ENCODE results near the gene FOXP1. TPM values are rescaled to one million over a fixed set of nuclear protein-coding genes. Genes with fewer than 3 reads are reported as not detected.

The FOXP1 gene
- total and polyA plus RNA-seq, 2 of the 13 experiments (the other 11 are each of a cell fraction or from before 2014, with no cell fraction given): 40.4 to 59.0 TPM

GRCh38 chr3:71559578-71560162 lies 23.9 kb downstream of the FOXP1 start (continued):
- TF ChIP-seq, protein P1, sequence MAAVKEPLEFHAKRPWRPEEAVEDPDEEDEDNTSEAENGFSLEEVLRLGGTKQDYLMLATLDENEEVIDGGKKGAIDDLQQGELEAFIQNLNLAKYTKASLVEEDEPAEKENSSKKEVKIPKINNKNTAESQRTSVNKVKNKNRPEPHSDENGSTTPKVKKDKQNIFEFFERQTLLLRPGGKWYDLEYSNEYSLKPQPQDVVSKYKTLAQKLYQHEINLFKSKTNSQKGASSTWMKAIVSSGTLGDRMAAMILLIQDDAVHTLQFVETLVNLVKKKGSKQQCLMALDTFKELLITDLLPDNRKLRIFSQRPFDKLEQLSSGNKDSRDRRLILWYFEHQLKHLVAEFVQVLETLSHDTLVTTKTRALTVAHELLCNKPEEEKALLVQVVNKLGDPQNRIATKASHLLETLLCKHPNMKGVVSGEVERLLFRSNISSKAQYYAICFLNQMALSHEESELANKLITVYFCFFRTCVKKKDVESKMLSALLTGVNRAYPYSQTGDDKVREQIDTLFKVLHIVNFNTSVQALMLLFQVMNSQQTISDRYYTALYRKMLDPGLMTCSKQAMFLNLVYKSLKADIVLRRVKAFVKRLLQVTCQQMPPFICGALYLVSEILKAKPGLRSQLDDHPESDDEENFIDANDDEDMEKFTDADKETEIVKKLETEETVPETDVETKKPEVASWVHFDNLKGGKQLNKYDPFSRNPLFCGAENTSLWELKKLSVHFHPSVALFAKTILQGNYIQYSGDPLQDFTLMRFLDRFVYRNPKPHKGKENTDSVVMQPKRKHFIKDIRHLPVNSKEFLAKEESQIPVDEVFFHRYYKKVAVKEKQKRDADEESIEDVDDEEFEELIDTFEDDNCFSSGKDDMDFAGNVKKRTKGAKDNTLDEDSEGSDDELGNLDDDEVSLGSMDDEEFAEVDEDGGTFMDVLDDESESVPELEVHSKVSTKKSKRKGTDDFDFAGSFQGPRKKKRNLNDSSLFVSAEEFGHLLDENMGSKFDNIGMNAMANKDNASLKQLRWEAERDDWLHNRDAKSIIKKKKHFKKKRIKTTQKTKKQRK (IDR thresholded peaks at IDR 0.05; ENCODE audit: low read length): no peak
- TF ChIP-seq, protein P2, sequence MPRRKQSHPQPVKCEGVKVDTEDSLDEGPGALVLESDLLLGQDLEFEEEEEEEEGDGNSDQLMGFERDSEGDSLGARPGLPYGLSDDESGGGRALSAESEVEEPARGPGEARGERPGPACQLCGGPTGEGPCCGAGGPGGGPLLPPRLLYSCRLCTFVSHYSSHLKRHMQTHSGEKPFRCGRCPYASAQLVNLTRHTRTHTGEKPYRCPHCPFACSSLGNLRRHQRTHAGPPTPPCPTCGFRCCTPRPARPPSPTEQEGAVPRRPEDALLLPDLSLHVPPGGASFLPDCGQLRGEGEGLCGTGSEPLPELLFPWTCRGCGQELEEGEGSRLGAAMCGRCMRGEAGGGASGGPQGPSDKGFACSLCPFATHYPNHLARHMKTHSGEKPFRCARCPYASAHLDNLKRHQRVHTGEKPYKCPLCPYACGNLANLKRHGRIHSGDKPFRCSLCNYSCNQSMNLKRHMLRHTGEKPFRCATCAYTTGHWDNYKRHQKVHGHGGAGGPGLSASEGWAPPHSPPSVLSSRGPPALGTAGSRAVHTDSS (CRISPR knock-in tag; conservative IDR thresholded peaks at IDR 0.05): no peak
- no peak for TF ChIP-seq ZNF709 (CRISPR knock-in tag; IDR thresholded peaks at IDR 0.05)
- TF ChIP-seq ZNF782 (CRISPR knock-in tag; IDR thresholded peaks at IDR 0.05; ENCODE audit: borderline replicate concordance): no peak
- no peak for TF ChIP-seq REPIN1 (CRISPR knock-in tag; IDR thresholded peaks at IDR 0.05; ENCODE audit: borderline replicate concordance, low read depth)
- no peak for TF ChIP-seq ZNF768 (CRISPR knock-in tag; IDR thresholded peaks at IDR 0.05)
- no peak for TF ChIP-seq EHMT2 (IDR thresholded peaks at IDR 0.05; ENCODE audit: borderline replicate concordance, low read depth, low read length)
- no peak for TF ChIP-seq ZNF780A (CRISPR knock-in tag; IDR thresholded peaks at IDR 0.05)
- no peak for TF ChIP-seq MAF1 (CRISPR knock-in tag; IDR thresholded peaks at IDR 0.05; ENCODE audit: borderline replicate concordance)
- TF ChIP-seq, protein P3, sequence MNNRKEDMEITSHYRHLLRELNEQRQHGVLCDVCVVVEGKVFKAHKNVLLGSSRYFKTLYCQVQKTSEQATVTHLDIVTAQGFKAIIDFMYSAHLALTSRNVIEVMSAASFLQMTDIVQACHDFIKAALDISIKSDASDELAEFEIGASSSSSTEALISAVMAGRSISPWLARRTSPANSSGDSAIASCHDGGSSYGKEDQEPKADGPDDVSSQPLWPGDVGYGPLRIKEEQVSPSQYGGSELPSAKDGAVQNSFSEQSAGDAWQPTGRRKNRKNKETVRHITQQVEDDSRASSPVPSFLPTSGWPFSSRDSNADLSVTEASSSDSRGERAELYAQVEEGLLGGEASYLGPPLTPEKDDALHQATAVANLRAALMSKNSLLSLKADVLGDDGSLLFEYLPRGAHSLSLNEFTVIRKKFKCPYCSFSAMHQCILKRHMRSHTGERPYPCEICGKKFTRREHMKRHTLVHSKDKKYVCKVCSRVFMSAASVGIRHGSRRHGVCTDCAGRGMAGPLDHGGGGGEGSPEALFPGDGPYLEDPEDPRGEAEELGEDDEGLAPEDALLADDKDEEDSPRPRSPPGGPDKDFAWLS (CRISPR knock-in tag; IDR thresholded peaks at IDR 0.05; ENCODE audit: borderline replicate concordance): no peak
- TF ChIP-seq RNF2 (conservative IDR thresholded peaks at IDR 0.05; ENCODE audit: low read depth): no peak
- TF ChIP-seq RFXANK (CRISPR knock-in tag; IDR thresholded peaks at IDR 0.05): no peak
- TF ChIP-seq KDM4B (CRISPR knock-in tag; IDR thresholded peaks at IDR 0.05): no peak
- TF ChIP-seq ZNF383 (CRISPR knock-in tag; IDR thresholded peaks at IDR 0.05; ENCODE audit: borderline replicate concordance): no peak
- no peak for TF ChIP-seq SP1 (IDR thresholded peaks at IDR 0.05)
- TF ChIP-seq SP1 (CRISPR knock-in tag; IDR thresholded peaks at IDR 0.05): no peak
- TF ChIP-seq HNRNPK (IDR thresholded peaks at IDR 0.05; ENCODE audit: low read depth, low read length, poor library complexity, severe bottlenecking): no peak
- no peak for TF ChIP-seq SNAI1 (CRISPR knock-in tag; IDR thresholded peaks at IDR 0.05; ENCODE audit: borderline replicate concordance)
- no peak for TF ChIP-seq ATF1 (CRISPR knock-in tag; IDR thresholded peaks at IDR 0.05)
- TF ChIP-seq, protein P4, sequence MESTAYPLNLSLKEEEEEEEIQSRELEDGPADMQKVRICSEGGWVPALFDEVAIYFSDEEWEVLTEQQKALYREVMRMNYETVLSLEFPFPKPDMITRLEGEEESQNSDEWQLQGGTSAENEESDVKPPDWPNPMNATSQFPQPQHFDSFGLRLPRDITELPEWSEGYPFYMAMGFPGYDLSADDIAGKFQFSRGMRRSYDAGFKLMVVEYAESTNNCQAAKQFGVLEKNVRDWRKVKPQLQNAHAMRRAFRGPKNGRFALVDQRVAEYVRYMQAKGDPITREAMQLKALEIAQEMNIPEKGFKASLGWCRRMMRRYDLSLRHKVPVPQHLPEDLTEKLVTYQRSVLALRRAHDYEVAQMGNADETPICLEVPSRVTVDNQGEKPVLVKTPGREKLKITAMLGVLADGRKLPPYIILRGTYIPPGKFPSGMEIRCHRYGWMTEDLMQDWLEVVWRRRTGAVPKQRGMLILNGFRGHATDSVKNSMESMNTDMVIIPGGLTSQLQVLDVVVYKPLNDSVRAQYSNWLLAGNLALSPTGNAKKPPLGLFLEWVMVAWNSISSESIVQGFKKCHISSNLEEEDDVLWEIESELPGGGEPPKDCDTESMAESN (CRISPR knock-in tag; conservative IDR thresholded peaks at IDR 0.05): 0 out of 2 replicates have a peak, but pooled peaks have one; percentile 56
- peak; percentile 33; the same call in 1 of the 2 replicates for TF ChIP-seq NR2F2 (IDR thresholded peaks at IDR 0.05; ENCODE audit: borderline replicate concordance, low read depth)
